MCF 10A (cell line): Measurements from ENCODE around the gene CHST1. TPM values are rescaled to one million over a fixed set of nuclear protein-coding genes. Genes with fewer than 3 reads are reported as not detected.

Experiments used
- BruUV-seq: library from RNA; stranded (reverse); fragments of 400-500 nt; replicated peaks from 2 replicates; lab custom pipeline; 2021; lab: Mats Ljungman, UMichigan
- CTCF ChIA-PET: fragments of 300-600 bp; sonication (Branson Sonifier 250); formaldehyde crosslinking; extraction: SDS; loops from one replicate; lab custom pipeline; 2021; ENCODE audit warnings: antibody characterized with exemption, inconsistent platforms; lab: Yijun Ruan, JAX
- POLR2A ChIA-PET: fragments of 300-600, 350-650 bp; sonication (Branson Sonifier 250); formaldehyde crosslinking; extraction: SDS; loops from one replicate; lab custom pipeline; 2020; ENCODE audit warnings: antibody characterized with exemption, inconsistent platforms; lab: Yijun Ruan, JAX
- DNase-seq: peaks from one replicate; pipeline ENCODE4 v3.0.0-alpha.2; 2018; ENCODE audit not compliant: unreplicated experiment
- H3K27ac Mint-ChIP-seq: one replicate; pipeline ENCODE4 v1.8.0; 2022; ENCODE audit warnings: mild to moderate bottlenecking, low read depth, mixed read lengths; ENCODE audit not compliant: unreplicated experiment
- H3K27me3 Mint-ChIP-seq: one replicate; pipeline ENCODE4 v1.8.0; 2022; ENCODE audit warnings: mixed read lengths; ENCODE audit not compliant: insufficient read depth, unreplicated experiment
- H3K36me3 Mint-ChIP-seq: one replicate; pipeline ENCODE4 v1.8.0; 2022; ENCODE audit warnings: mild to moderate bottlenecking, moderate library complexity, mixed read lengths; ENCODE audit not compliant: insufficient read depth, unreplicated experiment
- H3K4me1 Mint-ChIP-seq: one replicate; pipeline ENCODE4 v1.8.0; 2022; ENCODE audit warnings: mixed read lengths; ENCODE audit not compliant: insufficient read depth, unreplicated experiment
- H3K4me3 Mint-ChIP-seq: one replicate; pipeline ENCODE4 v1.8.0; 2022; ENCODE audit warnings: mild to moderate bottlenecking, moderate library complexity, mixed read lengths; ENCODE audit not compliant: unreplicated experiment
- H3K9me3 Mint-ChIP-seq: one replicate; pipeline ENCODE4 v1.8.0; 2022; ENCODE audit warnings: mixed read lengths; ENCODE audit not compliant: unreplicated experiment
- CTCF ChIP-seq: fragments of 200-600 bp; IDR thresholded peaks from one replicate; pipeline ENCODE4 v1.8.0; 2022; ENCODE audit warnings: antibody characterized with exemption, mild to moderate bottlenecking; ENCODE audit not compliant: unreplicated experiment
- intact Hi-C: fragments of 100-400 bp; cut with micrococcal nuclease; formaldehyde crosslinking; loops from 2 replicates; pipeline ENCODE4 v1.14.1; 2022
- total RNA-seq: library from RNA; stranded (reverse); gene quantifications from 2 replicates; pipeline ENCODE4 v1.2.3, GENCODE V29; 2022

The CHST1 gene
- total RNA-seq, 1 experiment from 2014 or later, result not detected

- Mint-ChIP-seq H3K4me1 (no peaks in the 10 kb centered on the region), H3K27me3 (peaks cover 60% of the 10 kb centered on the region), H3K36me3 (no peaks in the 10 kb centered on the region), H3K9me3 (peaks cover 5% of the 10 kb centered on the region), H3K27ac (no peak overlapping the region), H3K4me3 (no peak overlapping the region)
- no peak for TF ChIP-seq CTCF
- no TSS peak for BruUV-seq
- POLR2A ChIA-PET, result no interaction called here
- no peak for DNase-seq
- intact Hi-C loops, result no loop called here
- CTCF ChIA-PET, result no interaction called here
Observed at GRCh38 chr11:45624095-45624494, 41.3 kb downstream of the CHST1 start.

- DNase-seq, result no peak
- H3K27me3 Mint-ChIP-seq, result peaks cover 59% of the 10 kb centered on the region
- H3K36me3 Mint-ChIP-seq, result no peaks in the 10 kb centered on the region
- TF ChIP-seq CTCF, result no peak
- peaks cover 5% of the 10 kb centered on the region for H3K9me3 Mint-ChIP-seq
- H3K4me1 Mint-ChIP-seq, result no peaks in the 10 kb centered on the region
- intact Hi-C loops, result no loop called here
- CTCF ChIA-PET, result interaction anchor here (0.7 kb wide), 1 partner anchor 31 kb away, joined by 3 read pairs; no protein-coding TSS in a partner anchor
- BruUV-seq, result no TSS peak
- no peak overlapping the region for H3K4me3 Mint-ChIP-seq
- POLR2A ChIA-PET, result no interaction called here
- no peak overlapping the region for H3K27ac Mint-ChIP-seq
Observed at GRCh38 chr11:45622861-45623260, 42.6 kb downstream of the CHST1 start.

- no peak overlapping the region for H3K27ac Mint-ChIP-seq
- POLR2A ChIA-PET, result no interaction called here
- no peaks in the 10 kb centered on the region for H3K4me1 Mint-ChIP-seq
- no peaks in the 10 kb centered on the region for H3K36me3 Mint-ChIP-seq
- no TSS peak for BruUV-seq
- no peak overlapping the region for H3K4me3 Mint-ChIP-seq
- CTCF ChIA-PET, result interaction anchor here (0.7 kb wide), 1 partner anchor 32 kb away, joined by 3 read pairs; no protein-coding TSS in a partner anchor
- H3K27me3 Mint-ChIP-seq, result peaks cover 59% of the 10 kb centered on the region
- no peak for TF ChIP-seq CTCF
- peaks cover 5% of the 10 kb centered on the region for H3K9me3 Mint-ChIP-seq
- no peak for DNase-seq
- intact Hi-C loops, result no loop called here
Observed at GRCh38 chr11:45622283-45622682, 43.1 kb downstream of the CHST1 start.

GRCh38 chr11:45621588-45621987 is 43.8 kb downstream of the CHST1 start:
- CTCF ChIA-PET, result interaction anchor here (0.6 to 0.7 kb wide), 2 partner anchors 21 to 1000 kb away, joined by 3 to 5 read pairs; no protein-coding TSS in a partner anchor
- Mint-ChIP-seq H3K9me3 (peaks cover 5% of the 10 kb centered on the region), H3K4me1 (no peaks in the 10 kb centered on the region), H3K36me3 (no peaks in the 10 kb centered on the region), H3K4me3 (no peak overlapping the region), H3K27ac (no peak overlapping the region), H3K27me3 (peaks cover 57% of the 10 kb centered on the region)
- BruUV-seq, result no TSS peak
- intact Hi-C loops, result no loop called here
- no peak for DNase-seq
- no peak for TF ChIP-seq CTCF
- POLR2A ChIA-PET, result no interaction called here
